Measurements from ENCODE around the gene NSMF. TPM values are rescaled to one million over a fixed set of nuclear protein-coding genes. Genes with fewer than 3 reads are reported as not detected.
A peak's percentile ranks its signal among the peaks of the same experiment; 100 is the strongest.

NSMF gene
- total RNA-seq, 1 experiment from 2014 or later, result 31.6 TPM

DNA sequence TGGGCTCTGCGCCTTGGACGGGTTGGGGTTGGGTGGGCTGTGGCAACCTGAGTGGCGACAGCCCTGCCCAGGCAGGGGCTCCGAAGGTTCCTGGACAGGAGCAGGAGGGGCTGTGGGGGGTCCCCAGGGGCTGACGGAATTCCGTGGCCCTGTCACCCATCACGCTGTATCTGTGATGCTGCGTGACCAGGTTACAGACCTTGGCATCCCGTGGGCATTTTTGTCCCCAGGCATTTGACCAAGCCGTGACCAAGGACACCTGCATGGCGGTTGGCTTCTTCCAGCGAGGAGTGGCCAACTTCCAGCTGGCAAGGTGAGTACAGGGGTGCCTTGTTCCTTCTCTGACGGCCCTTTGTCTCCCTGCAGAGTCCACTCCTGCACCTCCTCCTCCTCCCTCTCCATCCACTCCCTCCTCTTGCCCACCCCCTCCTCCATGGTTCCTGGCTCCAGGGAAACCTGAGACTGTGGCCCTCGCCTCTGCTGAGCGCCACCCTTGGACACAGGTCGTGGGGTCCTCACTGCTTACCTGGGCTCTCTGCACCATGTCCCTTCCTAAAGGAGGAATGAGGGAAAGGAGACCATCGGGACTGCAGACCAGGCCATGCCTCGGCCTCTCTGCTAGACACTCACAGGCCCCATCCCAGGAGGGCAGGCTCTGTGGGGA, 33.0 kb downstream of the NSMF start:
- no peaks in the 10 kb centered on the region for H3K27me3 Mint-ChIP-seq (ENCODE audit: unreplicated experiment)
- no peaks in the 10 kb centered on the region for H3K9me3 Mint-ChIP-seq (ENCODE audit: low read depth, unreplicated experiment)
- no TSS peak for BruUV-seq (replicated peaks)
- no peak overlapping the region for H3K4me3 Mint-ChIP-seq (ENCODE audit: low read depth, unreplicated experiment)
- TF ChIP-seq, protein P1, sequence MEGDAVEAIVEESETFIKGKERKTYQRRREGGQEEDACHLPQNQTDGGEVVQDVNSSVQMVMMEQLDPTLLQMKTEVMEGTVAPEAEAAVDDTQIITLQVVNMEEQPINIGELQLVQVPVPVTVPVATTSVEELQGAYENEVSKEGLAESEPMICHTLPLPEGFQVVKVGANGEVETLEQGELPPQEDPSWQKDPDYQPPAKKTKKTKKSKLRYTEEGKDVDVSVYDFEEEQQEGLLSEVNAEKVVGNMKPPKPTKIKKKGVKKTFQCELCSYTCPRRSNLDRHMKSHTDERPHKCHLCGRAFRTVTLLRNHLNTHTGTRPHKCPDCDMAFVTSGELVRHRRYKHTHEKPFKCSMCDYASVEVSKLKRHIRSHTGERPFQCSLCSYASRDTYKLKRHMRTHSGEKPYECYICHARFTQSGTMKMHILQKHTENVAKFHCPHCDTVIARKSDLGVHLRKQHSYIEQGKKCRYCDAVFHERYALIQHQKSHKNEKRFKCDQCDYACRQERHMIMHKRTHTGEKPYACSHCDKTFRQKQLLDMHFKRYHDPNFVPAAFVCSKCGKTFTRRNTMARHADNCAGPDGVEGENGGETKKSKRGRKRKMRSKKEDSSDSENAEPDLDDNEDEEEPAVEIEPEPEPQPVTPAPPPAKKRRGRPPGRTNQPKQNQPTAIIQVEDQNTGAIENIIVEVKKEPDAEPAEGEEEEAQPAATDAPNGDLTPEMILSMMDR (IDR thresholded peaks at IDR 0.05; ENCODE audit: unreplicated experiment), result no peak
- CTCF ChIA-PET, result no interaction called here
- intact Hi-C loops (cut with micrococcal nuclease; ENCODE audit: unreplicated experiment), result no loop called here
- H3K4me1 Mint-ChIP-seq (ENCODE audit: low read depth, unreplicated experiment), result peaks cover 8% of the 10 kb centered on the region
- H3K27ac Mint-ChIP-seq (ENCODE audit: unreplicated experiment), result no peak overlapping the region
- DNase-seq, result no peak
- peaks cover 24% of the 10 kb centered on the region for H3K36me3 Mint-ChIP-seq (ENCODE audit: insufficient read depth, unreplicated experiment)

DNA sequence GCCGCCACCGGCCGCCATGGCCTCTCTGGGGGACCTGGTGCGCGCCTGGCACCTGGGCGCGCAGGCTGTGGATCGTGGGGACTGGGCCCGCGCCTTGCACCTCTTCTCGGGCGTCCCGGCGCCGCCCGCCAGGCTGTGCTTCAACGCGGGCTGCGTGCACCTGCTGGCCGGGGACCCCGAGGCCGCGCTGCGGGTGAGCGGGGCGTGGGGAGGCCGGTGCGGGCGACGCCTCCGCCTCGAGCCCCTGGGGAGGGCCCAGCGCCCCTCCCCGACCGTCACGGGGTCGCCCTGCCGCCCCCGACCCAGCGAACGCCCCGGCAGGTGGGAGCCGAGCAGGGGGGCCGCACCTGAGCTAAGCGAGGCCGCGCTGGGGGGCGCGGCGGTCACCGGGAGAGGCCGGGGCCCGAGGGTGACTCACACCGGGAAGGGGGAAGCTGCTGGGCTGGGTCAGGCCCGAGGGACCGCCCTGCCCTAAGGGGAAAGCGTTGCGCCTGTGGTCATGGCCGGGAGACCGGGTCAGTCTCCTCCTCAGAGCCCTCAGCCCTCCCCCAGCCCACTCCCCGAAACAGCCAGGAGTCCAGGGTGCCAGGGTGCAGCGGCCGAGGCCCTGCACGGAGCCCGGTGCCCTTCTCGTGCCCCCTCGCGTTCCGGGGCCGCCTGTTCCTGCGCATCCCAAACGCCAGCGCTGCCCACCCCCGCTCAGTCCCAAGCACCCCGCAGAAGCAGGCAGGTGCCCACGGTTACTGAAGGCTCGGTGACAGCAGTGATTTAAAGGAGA, 35.4 kb downstream of the NSMF start:
- H3K4me1 Mint-ChIP-seq (ENCODE audit: low read depth, unreplicated experiment), result peaks cover 8% of the 10 kb centered on the region
- no peaks in the 10 kb centered on the region for H3K9me3 Mint-ChIP-seq (ENCODE audit: low read depth, unreplicated experiment)
- H3K27me3 Mint-ChIP-seq (ENCODE audit: unreplicated experiment), result no peaks in the 10 kb centered on the region
- H3K27ac Mint-ChIP-seq (ENCODE audit: unreplicated experiment), result peak overlapping the region; percentile 36
- no TSS peak for BruUV-seq (replicated peaks)
- peak; percentile 83 for DNase-seq
- H3K36me3 Mint-ChIP-seq (ENCODE audit: insufficient read depth, unreplicated experiment), result peaks cover 24% of the 10 kb centered on the region
- H3K4me3 Mint-ChIP-seq (ENCODE audit: low read depth, unreplicated experiment), result peak overlapping the region; percentile 58
- CTCF ChIA-PET, result interaction anchor here (1.0 to 1.7 kb wide), 8 partner anchors 12 to 146 kb away, joined by 3 to 11 read pairs (median 6); partner anchors contain the start of genes ENTPD8, NSMF and TOR4A
- TF ChIP-seq, protein P1 (IDR thresholded peaks at IDR 0.05; ENCODE audit: unreplicated experiment), result no peak
- intact Hi-C loops (cut with micrococcal nuclease; ENCODE audit: unreplicated experiment), result no loop called here

DNA sequence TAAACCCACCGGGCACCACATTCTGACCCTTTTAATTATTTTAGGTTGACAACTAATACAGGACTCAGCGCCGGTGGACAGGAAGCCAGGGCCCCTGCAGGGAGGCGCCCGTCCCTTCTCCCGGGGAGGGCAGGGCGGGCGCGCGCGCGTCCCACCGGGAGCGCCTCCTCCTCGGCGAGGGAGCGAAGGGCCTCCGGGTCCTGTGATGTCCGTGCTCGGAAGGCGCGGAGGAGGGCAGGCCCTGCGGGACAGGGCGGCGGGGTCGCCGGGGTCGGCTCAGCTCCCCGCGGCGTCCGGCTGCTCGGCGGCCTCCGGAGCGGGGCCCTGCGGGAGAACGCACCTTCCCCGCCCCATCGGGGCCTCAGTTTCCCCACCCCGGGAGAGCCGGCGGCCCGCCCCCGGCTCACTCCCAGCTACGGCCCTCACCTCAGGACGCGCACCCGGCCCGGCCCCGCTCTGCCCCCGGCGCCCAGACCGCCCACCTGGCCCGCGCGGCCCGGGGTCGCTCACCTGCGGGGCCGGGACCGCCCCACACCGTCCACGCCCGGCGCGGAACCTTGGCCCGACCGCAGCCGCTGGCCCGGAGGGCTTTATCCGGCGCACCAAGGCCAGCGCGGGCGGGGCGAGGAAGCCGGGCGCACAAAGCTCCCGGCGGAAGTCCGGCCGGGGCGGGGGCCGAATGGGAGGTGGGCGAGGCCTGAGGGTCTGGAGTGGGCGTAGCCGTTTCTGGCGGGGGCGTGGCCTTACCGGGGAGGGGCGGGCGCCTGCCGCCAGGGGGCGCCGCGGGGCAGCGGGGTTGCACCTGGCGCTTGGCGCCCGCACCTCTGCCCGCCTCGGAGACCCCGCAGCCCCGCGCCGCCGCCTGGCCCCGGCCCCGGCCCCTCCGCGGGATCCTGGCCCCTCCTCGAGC, 36.3 kb downstream of the NSMF start, which contains the start of the genes EXD3 and NOXA1:
TSS of gene EXD3 (minus strand) at position 559 of the 910 bp plus-strand sequence. CDS start 27,805 bp downstream, outside the sequence.
TSS of gene NOXA1 (plus strand) at position 790 of the 910 bp plus-strand sequence. CDS start 137 bp downstream, outside the sequence.
- H3K27me3 Mint-ChIP-seq (ENCODE audit: unreplicated experiment), result no peaks in the 10 kb centered on the region
- peaks cover 8% of the 10 kb centered on the region for H3K4me1 Mint-ChIP-seq (ENCODE audit: low read depth, unreplicated experiment)
- H3K4me3 Mint-ChIP-seq (ENCODE audit: low read depth, unreplicated experiment), result peak within 1 kb of the TSS; percentile 69
- peak within 1 kb of the TSS; percentile 36 for H3K27ac Mint-ChIP-seq (ENCODE audit: unreplicated experiment)
- CTCF ChIA-PET, result interaction anchor here (0.6 to 1.7 kb wide), 15 partner anchors 11 to 443 kb away, joined by 3 to 11 read pairs (median 5); partner anchors contain the start of genes ENTPD8, NSMF and TOR4A
- H3K9me3 Mint-ChIP-seq (ENCODE audit: low read depth, unreplicated experiment), result no peaks in the 10 kb centered on the region
- peaks cover 24% of the 10 kb centered on the region for H3K36me3 Mint-ChIP-seq (ENCODE audit: insufficient read depth, unreplicated experiment)
- DNase-seq, result peak; percentile 94
- intact Hi-C loops (cut with micrococcal nuclease; ENCODE audit: unreplicated experiment), result no loop called here
- TF ChIP-seq, protein P1 (IDR thresholded peaks at IDR 0.05; ENCODE audit: unreplicated experiment), result peak; percentile 42
- no TSS peak for BruUV-seq (replicated peaks)
